ENCODE results near the gene LRRC4C.
A peak's percentile ranks its signal among the peaks of the same experiment; 100 is the strongest.

Gene LRRC4C

DNA sequence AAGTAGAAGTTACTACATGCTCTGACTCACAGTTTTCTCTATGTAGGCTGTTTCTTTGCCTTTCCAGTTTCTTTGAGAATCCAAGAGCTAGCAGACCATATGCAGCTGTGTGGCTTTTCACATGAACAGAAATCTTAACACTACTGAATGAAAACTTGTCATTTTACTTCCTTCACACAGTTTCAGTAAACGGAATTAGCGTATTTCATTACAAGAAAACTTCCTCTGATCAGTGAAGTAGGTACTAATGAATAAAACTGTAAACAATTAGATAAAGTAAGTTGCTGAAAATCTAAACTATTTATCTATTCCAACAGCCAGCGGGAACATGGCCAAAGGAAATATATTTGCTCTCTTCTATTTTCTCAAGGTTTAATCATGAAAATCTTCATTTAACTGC is 953.2 kb downstream of the LRRC4C start:
- H3K4me3 ChIP-seq (ENCODE audit: low read length): no peak overlapping the region
- DNase-seq (ENCODE audit: low read depth, low spot score): no peak

DNA sequence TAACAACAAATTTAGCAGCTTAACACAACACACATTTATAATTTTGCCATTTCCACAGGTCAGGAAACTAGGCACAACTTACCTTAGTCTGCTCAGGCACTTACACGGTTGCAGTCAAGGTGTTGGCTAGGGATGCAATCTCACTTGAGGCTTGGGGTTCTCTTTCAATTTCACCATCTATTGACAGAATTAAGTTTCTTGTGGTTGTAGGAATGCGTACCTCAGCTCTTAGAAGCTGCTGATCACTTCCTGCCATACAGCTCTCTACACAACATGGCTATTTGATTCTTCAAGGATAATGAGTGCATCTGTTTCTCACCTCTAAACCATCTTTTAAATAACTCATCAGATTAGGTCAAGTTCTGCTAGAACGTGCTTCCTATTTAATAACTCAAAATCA is 968.1 kb downstream of the LRRC4C start:
- H3K4me3 ChIP-seq (ENCODE audit: low read length): no peak overlapping the region

DNA sequence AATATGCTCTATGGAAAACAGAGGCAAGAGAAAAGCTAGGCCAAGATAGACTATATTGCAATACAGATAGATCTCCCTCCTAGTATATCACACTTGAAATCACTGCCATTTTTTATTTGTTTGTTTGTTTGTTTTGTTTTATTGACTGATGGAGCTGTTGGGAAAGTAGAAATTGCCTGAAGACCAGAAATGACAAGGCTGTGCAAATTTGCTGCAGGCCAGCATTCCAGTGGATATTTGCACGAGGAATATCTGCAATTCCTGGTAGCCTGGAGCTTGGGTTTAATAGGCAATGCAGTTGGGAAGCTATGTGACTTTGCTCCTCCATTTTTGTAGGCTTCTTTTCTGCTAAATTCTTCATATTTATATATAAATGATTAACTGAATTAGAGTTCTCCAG is 991.7 kb downstream of the LRRC4C start:
- no peak overlapping the region for H3K4me3 ChIP-seq (ENCODE audit: low read length)
- no peak for DNase-seq (ENCODE audit: low read depth, low spot score)

More for the DNA sequence above, 968.1 kb downstream of the LRRC4C start:
- peak; percentile 1 for DNase-seq (ENCODE audit: low read depth, low spot score)

DNA sequence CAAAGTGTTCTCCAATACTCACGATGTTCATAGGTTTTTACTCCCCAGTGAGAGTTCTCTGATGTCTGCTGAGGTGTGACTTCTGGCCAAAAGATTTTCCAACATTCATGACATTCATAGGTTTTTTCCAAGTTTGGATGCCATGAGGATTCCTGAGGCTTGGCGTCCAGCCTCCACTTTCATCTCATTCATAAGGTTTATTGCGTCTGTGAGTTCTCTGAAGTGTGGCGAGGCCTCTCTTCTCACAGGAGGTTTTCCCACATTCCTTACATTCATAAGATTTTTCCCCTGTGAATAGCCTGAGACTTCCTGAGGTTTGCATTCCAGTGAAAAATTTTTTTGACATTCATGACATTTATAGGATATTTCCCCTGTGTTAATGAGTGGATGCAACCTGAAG is 1014.1 kb downstream of the LRRC4C start:
- H3K4me3 ChIP-seq (ENCODE audit: low read length): no peak overlapping the region
- no peak for DNase-seq (ENCODE audit: low read depth, low spot score)

DNA sequence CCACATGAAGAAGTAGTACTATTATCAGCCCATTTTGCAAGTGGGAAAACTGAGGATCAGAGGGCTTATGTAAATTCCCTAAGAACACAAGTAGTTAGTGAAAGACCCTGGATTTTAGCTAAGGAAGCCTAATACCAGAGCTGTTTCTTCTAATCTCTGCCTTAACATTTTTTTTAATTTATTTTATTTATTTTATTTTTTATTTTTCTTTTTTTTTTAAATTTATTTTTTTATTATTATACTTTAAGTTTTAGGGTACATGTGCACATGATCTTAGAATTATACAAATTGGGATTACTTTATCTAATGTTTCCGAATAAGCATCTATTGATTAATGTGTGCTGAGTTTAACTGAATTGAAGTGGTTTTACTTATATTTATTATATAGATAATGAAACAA is 1015.3 kb downstream of the LRRC4C start:
- no peak for DNase-seq (ENCODE audit: low read depth, low spot score)
- H3K4me3 ChIP-seq (ENCODE audit: low read length): no peak overlapping the region

DNA sequence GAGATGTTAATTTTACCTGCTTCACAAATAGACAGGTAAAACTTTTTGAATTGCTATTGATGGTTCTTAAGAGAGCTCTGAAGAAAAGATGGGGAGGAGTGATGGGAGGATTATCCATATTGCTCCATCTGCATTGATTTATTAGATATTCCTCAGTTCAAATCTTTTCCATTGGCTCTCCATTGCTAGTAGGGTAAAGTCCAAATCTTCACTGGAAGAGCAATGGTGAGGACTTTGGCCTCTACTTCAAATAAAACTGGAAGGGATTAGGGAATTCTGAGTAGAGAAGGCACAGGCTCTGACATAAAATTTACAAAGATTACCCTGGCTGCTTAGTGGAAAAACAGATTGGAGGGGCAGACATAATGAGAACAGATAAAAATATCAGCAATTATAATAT is 1024.1 kb downstream of the LRRC4C start:
- DNase-seq (ENCODE audit: low read depth, low spot score): no peak
- H3K4me3 ChIP-seq (ENCODE audit: low read length): no peak overlapping the region

DNA sequence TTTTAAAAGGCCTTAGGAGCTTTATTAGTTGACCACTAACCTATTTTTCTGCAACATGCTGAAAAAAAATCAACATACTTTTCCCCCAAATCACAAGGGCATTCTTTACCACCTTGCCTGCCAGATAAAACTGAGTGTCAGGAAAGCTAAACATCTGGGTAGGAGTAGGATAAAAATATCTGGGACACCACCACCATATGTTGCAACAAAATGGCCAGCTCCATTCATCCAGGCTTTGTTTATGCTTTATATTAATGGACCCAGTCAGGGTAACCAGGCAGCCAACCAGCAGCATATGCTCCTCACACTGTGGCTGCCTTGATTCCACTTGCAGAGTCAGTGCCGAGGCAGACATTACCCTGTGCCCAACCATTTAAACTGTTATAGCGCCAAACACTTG is 1024.5 kb downstream of the LRRC4C start:
- no peak overlapping the region for H3K4me3 ChIP-seq (ENCODE audit: low read length)
- DNase-seq (ENCODE audit: low read depth, low spot score): no peak

DNA sequence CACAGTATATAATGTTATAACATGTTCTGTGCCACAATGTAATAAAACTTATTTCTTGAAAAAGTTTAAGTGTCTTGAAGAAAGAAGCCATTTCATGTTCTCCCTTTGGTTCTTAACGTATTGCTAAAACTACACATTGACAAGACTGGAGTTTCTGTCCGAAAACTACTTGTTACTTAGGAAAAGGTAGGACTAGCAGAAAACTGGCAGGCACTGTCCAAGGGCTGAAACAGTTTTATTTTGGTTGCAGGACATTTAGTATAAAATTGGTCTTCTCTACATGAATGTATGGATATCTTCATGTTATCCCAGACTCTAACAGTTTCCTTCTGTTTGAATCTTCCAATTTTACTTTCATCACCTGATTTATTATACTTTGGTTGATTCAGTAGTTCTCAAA is 1027.1 kb downstream of the LRRC4C start:
- no peak for DNase-seq (ENCODE audit: low read depth, low spot score)
- no peak overlapping the region for H3K4me3 ChIP-seq (ENCODE audit: low read length)

DNA sequence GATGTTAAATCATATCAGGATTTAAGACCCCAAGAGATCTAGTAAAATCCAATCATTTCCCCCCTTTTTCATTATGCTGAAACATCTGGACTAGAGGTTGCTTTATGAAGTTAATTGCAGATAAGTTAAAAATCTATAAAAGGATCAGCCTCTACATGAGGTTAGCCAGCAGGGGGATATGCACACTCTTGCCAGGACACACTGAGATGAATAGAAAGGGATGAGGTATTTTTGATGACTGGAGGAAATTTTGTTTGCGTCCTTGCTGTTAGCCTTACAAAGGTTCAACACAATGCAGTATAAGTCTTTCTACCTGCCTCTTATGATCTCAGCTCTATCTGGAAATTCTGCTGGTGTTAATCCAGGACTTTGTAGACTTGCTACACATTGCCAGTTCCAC is 1034.3 kb downstream of the LRRC4C start:
- no peak overlapping the region for H3K4me3 ChIP-seq (ENCODE audit: low read length)
- no peak for DNase-seq (ENCODE audit: low read depth, low spot score)

DNA sequence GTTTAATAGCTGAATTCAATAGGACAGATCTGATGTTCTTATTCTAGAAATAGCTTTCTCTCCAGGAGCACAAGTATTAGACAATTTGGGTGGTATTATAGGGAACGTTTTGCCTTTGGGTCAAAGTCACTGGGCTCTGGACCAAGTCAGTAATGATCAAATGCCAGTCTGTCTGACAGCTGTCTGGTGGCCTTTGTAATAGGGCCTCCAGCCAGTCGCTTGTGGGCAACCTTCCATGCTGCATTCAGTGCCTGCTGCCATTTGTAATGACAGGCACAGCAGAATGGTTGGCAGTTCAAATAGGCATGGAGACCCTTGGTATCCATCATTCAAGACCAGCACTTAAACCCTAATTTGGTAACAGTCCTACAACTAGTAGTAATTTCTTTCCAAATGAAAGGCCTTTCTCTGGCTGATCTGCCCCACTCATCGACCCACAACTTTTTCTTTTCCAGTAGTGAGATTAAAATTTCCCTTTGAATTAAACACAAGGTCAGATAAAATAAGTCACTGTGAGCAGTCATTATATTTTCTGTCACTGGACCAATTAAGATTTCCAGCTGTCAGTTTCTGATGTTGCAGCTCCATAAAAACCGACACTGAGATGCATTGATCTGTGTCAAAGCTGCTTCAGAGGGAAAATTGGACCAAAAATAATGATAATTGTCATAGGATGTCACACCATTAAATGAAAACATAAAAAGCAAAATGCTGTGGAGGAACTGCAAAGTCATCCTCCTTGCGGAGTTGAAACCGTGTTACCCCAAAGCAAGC is 1038.1 kb downstream of the LRRC4C start:
- H3K4me3 ChIP-seq (ENCODE audit: low read length): no peak overlapping the region
- no peak for DNase-seq (ENCODE audit: low read depth, low spot score)

DNA sequence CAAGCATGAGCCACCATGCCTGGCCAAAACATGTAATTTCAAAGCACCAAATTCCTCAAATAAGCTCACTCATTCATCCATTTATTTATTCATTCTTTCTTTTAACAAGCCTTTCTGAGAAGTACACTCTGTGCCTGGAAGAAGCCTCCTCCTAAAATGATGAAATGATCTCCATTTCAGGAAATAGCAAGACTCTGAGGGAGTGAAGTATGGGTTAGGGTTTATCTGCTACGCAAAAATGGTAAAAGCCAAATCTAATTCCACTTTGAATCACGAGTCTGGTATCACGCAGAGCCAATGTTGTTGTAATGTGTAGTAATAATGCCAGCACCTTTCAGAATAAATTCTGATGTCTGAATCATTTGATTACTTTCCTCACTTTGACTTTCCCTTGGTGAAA is 1041.8 kb downstream of the LRRC4C start:
- DNase-seq (ENCODE audit: low read depth, low spot score): no peak

DNA sequence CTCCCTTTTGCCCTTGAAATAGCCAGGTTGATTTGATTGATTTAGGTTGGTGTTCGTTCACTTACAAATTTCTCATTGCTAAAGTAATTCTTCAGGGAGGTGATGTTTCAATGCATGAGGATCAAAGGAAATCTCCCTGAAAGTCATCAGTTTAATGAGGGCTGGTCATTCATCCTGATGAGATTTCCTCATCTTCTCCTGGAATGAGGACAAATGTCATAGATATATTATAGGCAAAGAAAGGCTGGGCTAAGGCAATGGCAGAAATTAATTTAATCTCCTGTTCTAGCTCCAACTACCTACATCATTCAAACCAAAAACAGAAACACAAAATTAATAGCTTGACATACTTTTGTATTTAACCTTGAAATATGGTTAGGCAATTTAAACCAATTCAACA is 1052.1 kb downstream of the LRRC4C start:
- no peak for DNase-seq (ENCODE audit: low read depth, low spot score)
- H3K4me3 ChIP-seq (ENCODE audit: low read length): no peak overlapping the region

More for the DNA sequence above, 1041.8 kb downstream of the LRRC4C start:
- H3K4me3 ChIP-seq (ENCODE audit: low read length): no peak overlapping the region

DNA sequence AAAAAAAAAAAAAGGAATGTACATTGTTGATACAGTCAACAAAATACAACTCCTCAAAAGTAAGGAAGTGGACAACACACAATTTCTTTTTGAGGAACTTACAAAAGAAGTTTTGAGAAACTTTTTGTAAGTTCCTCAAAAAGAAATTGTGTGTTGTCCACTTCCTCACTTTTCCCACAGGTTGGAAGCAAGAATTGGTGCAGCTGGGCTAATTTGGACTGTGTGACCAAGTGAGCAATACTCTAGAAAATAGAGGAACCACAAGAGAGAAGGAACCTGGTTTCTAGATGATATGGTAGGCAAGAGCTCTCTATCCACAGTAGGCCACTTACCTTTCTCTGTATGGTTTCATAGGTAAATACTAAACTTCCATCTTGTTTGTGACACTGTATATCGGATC is 1053.8 kb downstream of the LRRC4C start:
- DNase-seq (ENCODE audit: low read depth, low spot score): no peak
- no peak overlapping the region for H3K4me3 ChIP-seq (ENCODE audit: low read length)

DNA sequence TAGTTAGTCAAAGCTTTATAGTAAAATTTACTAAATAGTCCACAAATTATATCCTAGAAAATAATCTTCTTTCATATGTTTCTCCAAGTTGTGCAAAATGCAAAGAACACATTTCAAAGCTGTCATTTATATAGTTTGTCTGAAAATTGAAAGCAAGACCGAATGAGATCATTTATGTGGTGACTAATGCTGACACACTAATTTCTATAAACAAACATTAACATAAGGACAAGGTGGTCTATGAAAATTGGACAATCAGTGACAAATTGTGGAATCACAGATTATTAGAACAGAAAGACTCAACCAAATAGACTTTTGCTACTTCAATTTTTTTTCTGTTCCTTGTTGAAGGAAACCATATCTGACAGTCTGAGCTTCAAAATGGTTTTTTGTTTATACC is 1056.1 kb downstream of the LRRC4C start:
- DNase-seq (ENCODE audit: low read depth, low spot score): no peak
- no peak overlapping the region for H3K4me3 ChIP-seq (ENCODE audit: low read length)

DNA sequence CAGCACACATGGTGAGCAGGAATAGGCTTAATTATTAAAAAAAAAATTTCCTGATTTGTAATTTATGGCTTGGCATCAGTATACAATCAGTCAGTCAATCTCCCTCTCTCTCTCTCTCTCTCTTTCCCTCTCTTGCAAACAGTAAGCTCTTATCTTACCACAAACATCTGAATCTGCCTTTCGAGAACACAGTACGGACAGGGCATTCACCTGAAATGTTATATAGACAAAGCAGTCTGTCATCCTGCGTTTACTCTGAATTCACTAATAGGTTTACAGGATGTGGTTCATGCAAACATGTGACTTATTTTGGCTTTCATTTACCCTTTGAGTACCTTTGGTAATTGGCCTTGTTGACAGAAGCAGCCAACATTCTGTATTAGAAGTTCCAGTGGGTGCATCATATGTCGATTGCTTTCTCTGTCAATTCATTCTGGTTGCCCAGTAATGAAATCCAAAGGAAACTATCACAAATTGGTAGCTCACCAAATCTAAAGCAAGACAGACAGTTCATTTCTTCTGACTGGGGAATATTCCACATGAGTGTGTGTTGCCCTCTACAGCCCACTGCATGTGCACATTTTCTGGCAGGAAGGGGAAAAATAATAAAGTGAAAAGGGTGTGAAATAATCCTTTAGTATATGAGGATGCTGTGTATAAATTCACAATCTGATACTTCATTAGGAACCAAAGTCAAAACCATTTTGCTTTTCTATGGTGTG is 1058.2 kb downstream of the LRRC4C start:
- no peak overlapping the region for H3K4me3 ChIP-seq (ENCODE audit: low read length)
- DNase-seq (ENCODE audit: low read depth, low spot score): peak; percentile 12

DNA sequence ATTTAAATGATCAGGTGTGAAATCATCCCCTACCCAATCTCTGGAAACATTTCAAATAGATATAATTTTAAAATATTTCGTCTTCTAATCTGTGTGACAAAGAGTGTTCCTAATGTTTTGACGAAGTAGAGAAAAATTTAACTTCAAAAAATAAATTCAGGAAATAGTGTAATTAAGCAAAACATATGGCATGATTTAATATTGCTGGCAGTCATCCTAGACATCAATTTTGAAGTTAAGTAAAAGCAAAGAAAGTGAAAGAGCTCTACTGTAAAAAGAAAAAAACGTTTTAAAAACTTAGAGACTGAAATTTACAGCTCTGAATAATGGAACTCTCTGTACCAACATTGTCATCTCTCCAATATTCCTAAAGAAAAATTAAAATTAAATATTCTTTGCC is 1062.3 kb downstream of the LRRC4C start:
- DNase-seq (ENCODE audit: low read depth, low spot score): no peak
- no peak overlapping the region for H3K4me3 ChIP-seq (ENCODE audit: low read length)

DNA sequence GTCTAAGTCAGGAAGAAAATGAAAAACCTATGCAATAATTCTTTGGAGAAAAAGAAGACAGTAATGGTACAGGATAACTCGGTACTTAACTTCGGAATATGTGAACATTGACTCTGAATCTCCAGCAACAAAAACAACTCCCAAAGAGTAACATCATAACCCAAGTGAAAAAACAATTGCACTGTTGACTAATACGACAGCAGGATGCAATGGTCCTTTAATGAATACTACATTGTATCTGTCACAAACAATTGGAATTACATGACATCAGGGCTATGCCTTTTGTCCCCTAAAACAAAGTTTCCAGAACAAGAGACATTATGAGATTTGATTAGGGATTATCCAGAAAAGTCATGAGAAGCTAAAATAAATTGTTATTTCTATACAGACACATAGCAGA is 1065.9 kb downstream of the LRRC4C start:
- no peak for DNase-seq (ENCODE audit: low read depth, low spot score)
- H3K4me3 ChIP-seq (ENCODE audit: low read length): no peak overlapping the region

DNA sequence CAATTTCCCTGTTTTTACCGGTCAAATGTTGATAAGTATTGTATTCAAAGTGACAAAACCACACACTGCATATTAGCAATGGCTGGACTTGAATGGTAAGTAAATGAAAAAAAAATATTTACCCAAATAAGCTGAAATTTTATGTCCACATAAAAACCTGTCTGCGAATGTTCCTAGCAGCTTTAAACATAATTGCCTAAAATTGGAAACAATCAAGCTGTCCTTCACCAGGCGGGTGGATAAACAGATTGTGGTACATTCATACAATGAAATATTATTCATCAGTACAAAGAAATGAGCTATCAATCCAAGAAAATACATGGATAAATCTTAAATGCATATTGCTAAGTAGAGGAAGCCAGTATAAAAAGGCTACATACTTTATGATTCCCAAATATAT is 1067.8 kb downstream of the LRRC4C start:
- no peak for DNase-seq (ENCODE audit: low read depth, low spot score)
- no peak overlapping the region for H3K4me3 ChIP-seq (ENCODE audit: low read length)

DNA sequence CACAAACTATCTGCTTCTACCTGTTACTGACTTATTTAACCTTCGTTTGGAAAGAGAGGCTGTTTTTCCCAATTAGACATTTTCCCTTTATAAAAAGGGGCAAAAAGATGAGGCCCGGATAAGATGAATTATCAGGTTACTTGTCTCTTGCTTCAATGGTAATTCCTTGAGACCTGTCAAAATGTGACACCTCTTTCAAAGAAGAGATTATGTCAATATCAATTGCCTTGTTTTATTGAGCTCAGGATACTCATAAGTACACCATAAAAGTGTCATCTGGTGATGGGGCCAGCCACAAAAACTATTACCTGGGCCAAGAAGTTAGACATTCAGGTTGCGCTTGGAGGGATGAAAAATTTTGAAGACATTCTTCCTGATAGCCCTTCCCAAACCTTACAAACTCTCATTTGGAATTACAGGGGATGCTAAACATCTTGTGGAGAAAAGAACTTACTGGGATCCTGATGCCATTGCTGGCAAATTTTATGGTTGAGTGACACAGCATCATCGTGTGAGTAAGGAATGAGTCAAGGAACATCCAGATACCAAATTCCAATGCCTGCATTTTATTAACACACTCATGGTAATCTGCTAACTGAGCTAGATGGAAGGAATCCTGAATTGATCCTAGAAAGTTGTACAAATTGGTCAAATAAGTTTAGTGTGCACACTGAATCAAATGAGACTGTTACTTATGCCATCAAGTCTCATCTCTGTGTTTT is 1071.2 kb downstream of the LRRC4C start:
- no peak overlapping the region for H3K4me3 ChIP-seq (ENCODE audit: low read length)
- DNase-seq (ENCODE audit: low read depth, low spot score): no peak

DNA sequence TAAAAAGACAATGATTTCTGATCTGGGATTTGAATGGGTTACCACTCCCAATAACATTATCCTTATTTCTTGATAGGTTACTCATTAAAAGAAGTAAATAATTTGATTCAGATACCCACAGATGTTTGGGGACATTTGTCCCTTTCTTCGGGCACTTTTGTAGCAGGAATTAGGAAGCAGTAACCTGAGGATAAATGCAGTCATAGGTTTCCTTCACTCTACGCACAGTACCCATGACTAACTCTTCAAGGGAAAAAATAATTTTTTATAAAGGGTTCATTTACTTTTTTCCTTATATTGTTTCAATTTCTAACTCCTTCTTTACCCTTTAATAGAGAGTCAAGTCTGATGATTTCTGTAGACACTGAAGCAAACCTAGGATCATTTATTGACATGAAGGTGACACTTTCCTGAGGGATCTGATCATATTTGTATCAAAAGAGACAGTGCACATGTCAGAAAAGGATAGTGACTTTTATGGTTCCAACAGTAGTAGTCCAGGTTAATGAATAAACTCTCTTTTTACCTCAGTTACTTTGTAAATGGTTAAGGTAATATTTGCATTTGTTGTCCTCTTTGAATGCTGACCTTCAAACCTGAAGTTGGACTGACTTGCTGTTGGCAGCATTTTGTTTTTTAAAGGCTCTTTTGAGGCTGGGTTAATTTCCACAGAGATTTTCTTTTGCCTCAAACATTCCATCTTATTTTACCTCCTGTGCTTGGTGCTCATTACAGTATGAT is 1072.0 kb downstream of the LRRC4C start:
- no peak for DNase-seq (ENCODE audit: low read depth, low spot score)
- H3K4me3 ChIP-seq (ENCODE audit: low read length): no peak overlapping the region

All from Jurkat, Clone E6-1 (cell line).